Measurements from ENCODE around the gene B4GALT1. TPM values are rescaled to one million over a fixed set of nuclear protein-coding genes. Genes with fewer than 3 reads are reported as not detected.

The B4GALT1 gene
- total and polyA plus RNA-seq, 5 donors, result 24.7 to 137 (median 53.6) TPM

- Histone ChIP-seq H3K4me1 (ENCODE audit: control insufficient read depth, insufficient read depth, low read length) (peaks cover 21% of the 10 kb centered on the region), H3K9me3 (ENCODE audit: control insufficient read depth, low read length) (no peaks in the 10 kb centered on the region), H3K4me3 (ENCODE audit: low read length) (no peak overlapping the region), H3K27ac (ENCODE audit: low read length) (no peak overlapping the region), H3K27me3 (ENCODE audit: control insufficient read depth, insufficient read depth) (no peaks in the 10 kb centered on the region)
- intact Hi-C loops (cut with DNase I), result no loop called here
- DNase-seq (no peak), ATAC-seq (peak in 1 of 2 donors; percentile 7)
- WGBS, result 64% methylated on average over 2 of the region's 2 CpGs
These were observed 15.4 kb upstream of the B4GALT1 start for GRCh38 chr9:33182519-33182918.

- ATAC-seq (peak; percentile 65 to 86), DNase-seq (no peak)
- Histone ChIP-seq H3K27ac (ENCODE audit: low read length) (peak overlapping the region; percentile 87), H3K4me1 (ENCODE audit: control insufficient read depth, insufficient read depth, low read length) (peaks cover 9% of the 10 kb centered on the region), H3K9me3 (ENCODE audit: control insufficient read depth, low read length) (no peaks in the 10 kb centered on the region), H3K4me3 (ENCODE audit: low read length) (no peak overlapping the region), H3K27me3 (ENCODE audit: control insufficient read depth, insufficient read depth) (no peaks in the 10 kb centered on the region)
- WGBS, result 51% methylated on average over 8 of the region's 8 CpGs
- intact Hi-C loops (cut with DNase I), result no loop called here
These were observed 13.5 kb upstream of the B4GALT1 start for GRCh38 chr9:33180526-33181184.

- ATAC-seq (no peak), DNase-seq (no peak)
- Histone ChIP-seq H3K4me3 (ENCODE audit: low read length) (no peak overlapping the region), H3K4me1 (ENCODE audit: control insufficient read depth, insufficient read depth, low read length) (peaks cover 6% of the 10 kb centered on the region), H3K9me3 (ENCODE audit: control insufficient read depth, low read length) (no peaks in the 10 kb centered on the region), H3K27me3 (ENCODE audit: control insufficient read depth, insufficient read depth) (no peaks in the 10 kb centered on the region), H3K27ac (ENCODE audit: low read length) (no peak overlapping the region)
- intact Hi-C loops (cut with DNase I), result loop anchor here in 1 of 4 donors (5.0 kb wide), 1 partner anchor 43 kb away; no protein-coding TSS in a partner anchor
- WGBS, result 93% methylated on average over 3 of the region's 3 CpGs
These were observed 12.0 kb upstream of the B4GALT1 start for GRCh38 chr9:33178972-33179697.

- DNase-seq, result no peak
- no peak for ATAC-seq
- Histone ChIP-seq H3K4me3 (ENCODE audit: low read length) (no peak overlapping the region), H3K27me3 (ENCODE audit: control insufficient read depth, insufficient read depth) (no peaks in the 10 kb centered on the region), H3K4me1 (ENCODE audit: control insufficient read depth, insufficient read depth, low read length) (peaks cover 6% of the 10 kb centered on the region), H3K9me3 (ENCODE audit: control insufficient read depth, low read length) (no peaks in the 10 kb centered on the region), H3K27ac (ENCODE audit: low read length) (no peak overlapping the region)
- intact Hi-C loops (cut with DNase I), result loop anchor here in 1 of 4 donors (5.0 kb wide), 1 partner anchor 45 kb away; no protein-coding TSS in a partner anchor
These were observed 10.5 kb upstream of the B4GALT1 start for GRCh38 chr9:33177639-33178038.

GRCh38 chr9:33177086-33177485 is 9.9 kb upstream of the B4GALT1 start:
- no peaks in the 10 kb centered on the region for H3K9me3 ChIP-seq (ENCODE audit: control insufficient read depth, low read length)
- H3K27me3 ChIP-seq (ENCODE audit: control insufficient read depth, insufficient read depth), result no peaks in the 10 kb centered on the region
- H3K4me1 ChIP-seq (ENCODE audit: control insufficient read depth, insufficient read depth, low read length), result peaks cover 6% of the 10 kb centered on the region
- ATAC-seq (no peak), DNase-seq (no peak)
- H3K27ac ChIP-seq (ENCODE audit: low read length), result no peak overlapping the region
- no peak overlapping the region for H3K4me3 ChIP-seq (ENCODE audit: low read length)
- intact Hi-C loops (cut with DNase I), result loop anchor here in 1 of 4 donors (5.0 kb wide), 1 partner anchor 45 kb away; no protein-coding TSS in a partner anchor
- WGBS, result 91% methylated on average over 4 of the region's 4 CpGs

GRCh38 chr9:33175649-33176325 is 8.7 kb upstream of the B4GALT1 start:
- Histone ChIP-seq H3K4me3 (ENCODE audit: low read length) (no peak overlapping the region), H3K9me3 (ENCODE audit: control insufficient read depth, low read length) (no peaks in the 10 kb centered on the region), H3K27me3 (ENCODE audit: control insufficient read depth, insufficient read depth) (no peaks in the 10 kb centered on the region), H3K4me1 (ENCODE audit: control insufficient read depth, insufficient read depth, low read length) (peaks cover 3% of the 10 kb centered on the region), H3K27ac (ENCODE audit: low read length) (no peak overlapping the region)
- 64% methylated on average over 6 of the region's 6 CpGs for WGBS
- ATAC-seq (peak in 1 of 2 donors; percentile 53), DNase-seq (no peak)
- intact Hi-C loops (cut with DNase I), result loop anchor here in 1 of 4 donors (5.0 kb wide), 1 partner anchor 47 kb away; no protein-coding TSS in a partner anchor

- no peaks in the 10 kb centered on the region for H3K27me3 ChIP-seq (ENCODE audit: control insufficient read depth, insufficient read depth)
- intact Hi-C loops (cut with DNase I), result loop anchor here in 2 of 4 donors (5.0 kb wide), 2 partner anchors 55 to 90 kb away; no protein-coding TSS in a partner anchor
- H3K4me3 ChIP-seq (ENCODE audit: low read length), result no peak overlapping the region
- ATAC-seq (peak; percentile 9 to 54), DNase-seq (no peak)
- H3K9me3 ChIP-seq (ENCODE audit: control insufficient read depth, low read length), result no peaks in the 10 kb centered on the region
- H3K27ac ChIP-seq (ENCODE audit: low read length), result no peak overlapping the region
- WGBS, result 65% methylated on average over 8 of the region's 8 CpGs
- H3K4me1 ChIP-seq (ENCODE audit: control insufficient read depth, insufficient read depth, low read length), result peaks cover 11% of the 10 kb centered on the region
These were observed 5.4 kb upstream of the B4GALT1 start for GRCh38 chr9:33172256-33173238.

GRCh38 chr9:33170464-33171415 is 3.6 kb upstream of the B4GALT1 start:
- H3K27ac ChIP-seq (ENCODE audit: low read length), result no peak overlapping the region

GRCh38 chr9:33168941-33169544 is 1.9 kb upstream of the B4GALT1 start:
- no peak for DNase-seq
- intact Hi-C loops (cut with DNase I), result loop anchor here in 2 of 4 donors (5.0 kb wide), 2 partner anchors 37 to 87 kb away; no protein-coding TSS in a partner anchor
- no peak overlapping the region for H3K4me3 ChIP-seq (ENCODE audit: low read length)
- 87% methylated on average over 1 of the region's 1 CpG for WGBS
- no peaks in the 10 kb centered on the region for H3K9me3 ChIP-seq (ENCODE audit: control insufficient read depth, low read length)
- no peak for ATAC-seq
- no peak overlapping the region for H3K27ac ChIP-seq (ENCODE audit: low read length)
- H3K27me3 ChIP-seq (ENCODE audit: control insufficient read depth, insufficient read depth), result no peaks in the 10 kb centered on the region
- peaks cover 11% of the 10 kb centered on the region for H3K4me1 ChIP-seq (ENCODE audit: control insufficient read depth, insufficient read depth, low read length)

More at GRCh38 chr9:33170464-33171415, 3.6 kb upstream of the B4GALT1 start:
- DNase-seq (peak; percentile 56 to 85 (median 79)), ATAC-seq (no peak)
- intact Hi-C loops (cut with DNase I), result loop anchor here in 2 of 4 donors (5.0 kb wide), 2 partner anchors 57 to 88 kb away; no protein-coding TSS in a partner anchor
- Histone ChIP-seq H3K4me3 (ENCODE audit: low read length) (no peak overlapping the region), H3K27me3 (ENCODE audit: control insufficient read depth, insufficient read depth) (no peaks in the 10 kb centered on the region), H3K9me3 (ENCODE audit: control insufficient read depth, low read length) (no peaks in the 10 kb centered on the region), H3K4me1 (ENCODE audit: control insufficient read depth, insufficient read depth, low read length) (peaks cover 11% of the 10 kb centered on the region)
- 61% methylated on average over 11 of the region's 11 CpGs for WGBS

Data from right cardiac atrium (tissue), 5 donors.